Osteoblast (primary cell): ENCODE measurements around the gene FAM180A. TPM values are rescaled to one million over a fixed set of nuclear protein-coding genes. Genes with fewer than 3 reads are reported as not detected.

Experiments
- DNase-seq: peaks from one replicate; pipeline ENCODE4 v3.0.0; 2011; ENCODE audit warnings: low spot score, mixed read lengths; ENCODE audit not compliant: insufficient read length; ENCODE audit errors: missing footprints
- H2AFZ ChIP-seq: 2 replicates; pipeline ENCODE4 v1.6.0; 2011; ENCODE audit warnings: mild to moderate bottlenecking, low read length
- H3K27ac ChIP-seq: 2 replicates; pipeline ENCODE4 v1.5.1; 2011; ENCODE audit warnings: mild to moderate bottlenecking, low read depth, low read length, moderate library complexity
- H3K27me3 ChIP-seq: 2 replicates; pipeline ENCODE4 v1.6.0; 2012; ENCODE audit warnings: mild to moderate bottlenecking, control low read depth, inconsistent platforms, low read length, moderate library complexity; ENCODE audit not compliant: insufficient read depth
- H3K36me3 ChIP-seq: 2 replicates; pipeline ENCODE4 v1.5.1; 2011; ENCODE audit warnings: mild to moderate bottlenecking, low read length, control low read depth, moderate library complexity; ENCODE audit not compliant: insufficient read depth
- H3K4me1 ChIP-seq: 2 replicates; pipeline ENCODE4 v1.5.1; 2011; ENCODE audit warnings: mild to moderate bottlenecking, low read length, control low read depth, moderate library complexity; ENCODE audit not compliant: insufficient read depth
- H3K4me2 ChIP-seq: 2 replicates; pipeline ENCODE4 v1.6.0; 2011; ENCODE audit warnings: mild to moderate bottlenecking, low read length; ENCODE audit not compliant: insufficient read depth
- H3K4me3 ChIP-seq: fragments of 200-600 bp; sonication (generic); 3 replicates; pipeline ENCODE4 v1.5.1; 2012; ENCODE audit warnings: mild to moderate bottlenecking, low read length, inconsistent platforms; ENCODE audit not compliant: insufficient read depth
- H3K79me2 ChIP-seq: 2 replicates; pipeline ENCODE4 v1.6.0; 2012; ENCODE audit warnings: mild to moderate bottlenecking, low read length, control low read depth, inconsistent platforms; ENCODE audit not compliant: insufficient read depth
- H3K9me3 ChIP-seq: 2 replicates; pipeline ENCODE4 v1.5.1; 2011; ENCODE audit warnings: low read depth, low read length, control low read depth
- H4K20me1 ChIP-seq: 2 replicates; pipeline ENCODE4 v1.6.0; 2012; ENCODE audit warnings: mild to moderate bottlenecking, low read length, control low read depth; ENCODE audit not compliant: insufficient read depth
- CTCF ChIP-seq: IDR thresholded peaks from 2 replicates; pipeline ENCODE4 v1.5.1; 2011; ENCODE audit warnings: mild to moderate bottlenecking, low read depth, low read length, moderate library complexity; ENCODE audit errors: extremely low read depth
- total RNA-seq: library from RNA; depleted of rRNA; stranded (reverse); fragments of >200 nt; gene quantifications from 2 replicates; pipeline ENCODE4 v1.2.3, GENCODE V29; 2012

Gene FAM180A
- total RNA-seq, 1 donor = 23.5 TPM

- no peak overlapping the region for H3K27ac ChIP-seq
- no peaks in the 10 kb centered on the region for H3K27me3 ChIP-seq
- no peak for TF ChIP-seq CTCF
- no peak overlapping the region for H3K4me2 ChIP-seq
- H3K4me3 ChIP-seq = no peak overlapping the region
- H3K79me2 ChIP-seq = no peaks in the 10 kb centered on the region
- no peak for DNase-seq
- no peak overlapping the region for H2AFZ ChIP-seq
- no peaks in the 10 kb centered on the region for H3K9me3 ChIP-seq
- H3K4me1 ChIP-seq = peaks cover 18% of the 10 kb centered on the region
- H3K36me3 ChIP-seq = no peaks in the 10 kb centered on the region
- H4K20me1 ChIP-seq = no peaks in the 10 kb centered on the region
These were observed 7.6 kb upstream of the FAM180A start for GRCh38 chr7:135756191-135756590.

- H3K4me2 ChIP-seq = no peak overlapping the region
- no peak overlapping the region for H3K27ac ChIP-seq
- H4K20me1 ChIP-seq = no peaks in the 10 kb centered on the region
- H3K4me1 ChIP-seq = peaks cover 16% of the 10 kb centered on the region
- DNase-seq = no peak
- H3K79me2 ChIP-seq = no peaks in the 10 kb centered on the region
- H2AFZ ChIP-seq = no peak overlapping the region
- H3K9me3 ChIP-seq = no peaks in the 10 kb centered on the region
- H3K27me3 ChIP-seq = no peaks in the 10 kb centered on the region
- H3K36me3 ChIP-seq = no peaks in the 10 kb centered on the region
- no peak overlapping the region for H3K4me3 ChIP-seq
- TF ChIP-seq CTCF = no peak
These were observed 6.7 kb upstream of the FAM180A start for GRCh38 chr7:135755351-135755753.

- TF ChIP-seq CTCF = no peak
- no peaks in the 10 kb centered on the region for H4K20me1 ChIP-seq
- H3K36me3 ChIP-seq = no peaks in the 10 kb centered on the region
- no peaks in the 10 kb centered on the region for H3K9me3 ChIP-seq
- H3K79me2 ChIP-seq = peaks cover 6% of the 10 kb centered on the region
- no peak overlapping the region for H3K27ac ChIP-seq
- H3K4me3 ChIP-seq = no peak overlapping the region
- H3K4me2 ChIP-seq = no peak overlapping the region
- H3K4me1 ChIP-seq = peaks cover 18% of the 10 kb centered on the region
- H3K27me3 ChIP-seq = no peaks in the 10 kb centered on the region
- DNase-seq = no peak
- no peak overlapping the region for H2AFZ ChIP-seq
These were observed 5.2 kb upstream of the FAM180A start for GRCh38 chr7:135753616-135754413.

GRCh38 chr7:135747366-135747765, 1.2 kb downstream of the FAM180A start:
- Histone ChIP-seq H3K36me3 (no peaks in the 10 kb centered on the region), H3K4me2 (peak overlapping the region; percentile 75), H2AFZ (peak overlapping the region; percentile 56), H3K79me2 (peaks cover 33% of the 10 kb centered on the region), H3K4me3 (peak overlapping the region; percentile 57), H4K20me1 (no peaks in the 10 kb centered on the region), H3K27ac (peak overlapping the region; percentile 79), H3K27me3 (no peaks in the 10 kb centered on the region), H3K4me1 (peaks cover 61% of the 10 kb centered on the region), H3K9me3 (no peaks in the 10 kb centered on the region)
- DNase-seq = no peak
- TF ChIP-seq CTCF = no peak
